OCI-LY7 (cell line): ENCODE data around the gene PGGHG.

Experiments used
- CTCF ChIP-seq: fragments of 200-600 bp; sonication (generic); conservative IDR thresholded peaks from 2 replicates; pipeline ENCODE4 v1.5.1; 2014; ENCODE audit warnings: mild to moderate bottlenecking, antibody characterized with exemption, low read length, moderate library complexity, mixed read lengths
- EZH2phosphoT487 ChIP-seq: fragments of 200-600 bp; sonication (generic); IDR thresholded peaks from 2 replicates; pipeline ENCODE4 v1.6.1; 2018; ENCODE audit warnings: low read depth, borderline replicate concordance, mild to moderate bottlenecking, mixed run types, antibody characterized with exemption, low read length, moderate library complexity, mixed read lengths

GRCh38 chr11:241634-242033, 47.3 kb upstream of the PGGHG start:
- TF ChIP-seq CTCF (no peak), EZH2phosphoT487 (no peak)
